ACC112 (cell line): ENCODE results near the gene PRKAR1B.
"Not testable (repeated sequence)": the region's sequence is repeated elsewhere in the genome, so short reads cannot be mapped to it uniquely, and the experiment has no call there.

Experiments
- H2AFZ ChIP-seq: fragments of 200-600 bp; sonication (generic); one replicate; pipeline ENCODE4 v1.6.0; 2017; ENCODE audit warnings: antibody characterized with exemption, low read length; ENCODE audit not compliant: unreplicated experiment
- H3K27ac ChIP-seq: fragments of 200-600 bp; sonication (generic); 2 replicates; pipeline ENCODE4 v1.5.1; 2014; ENCODE audit warnings: low read depth, mild to moderate bottlenecking, antibody characterized with exemption, low read length, moderate library complexity
- H3K27me3 ChIP-seq: fragments of 200-600 bp; sonication (generic); 2 replicates; pipeline ENCODE4 v1.6.1; 2014; ENCODE audit warnings: mild to moderate bottlenecking, antibody characterized with exemption, low read length, moderate library complexity, mixed read lengths; ENCODE audit not compliant: insufficient read depth
- H3K36me3 ChIP-seq: fragments of 200-600 bp; sonication (generic); 2 replicates; pipeline ENCODE4 v1.6.1; 2016; ENCODE audit warnings: mild to moderate bottlenecking, antibody characterized with exemption, low read length, moderate library complexity, mixed read lengths; ENCODE audit not compliant: insufficient read depth
- H3K4me1 ChIP-seq: fragments of 200-600 bp; sonication (generic); one replicate; pipeline ENCODE4 v1.6.1; 2016; ENCODE audit warnings: low read length, mixed read lengths; ENCODE audit not compliant: insufficient read depth, unreplicated experiment, control insufficient read depth
- H3K4me3 ChIP-seq: fragments of 200-600 bp; sonication (generic); 2 replicates; pipeline ENCODE4 v1.5.1; 2014; ENCODE audit warnings: mild to moderate bottlenecking, low read depth, low read length
- H3K79me2 ChIP-seq: fragments of 200-600 bp; sonication (generic); one replicate; pipeline ENCODE4 v1.6.0; 2016; ENCODE audit warnings: low read length; ENCODE audit not compliant: control insufficient read depth, unreplicated experiment, insufficient read depth

The PRKAR1B gene

DNA sequence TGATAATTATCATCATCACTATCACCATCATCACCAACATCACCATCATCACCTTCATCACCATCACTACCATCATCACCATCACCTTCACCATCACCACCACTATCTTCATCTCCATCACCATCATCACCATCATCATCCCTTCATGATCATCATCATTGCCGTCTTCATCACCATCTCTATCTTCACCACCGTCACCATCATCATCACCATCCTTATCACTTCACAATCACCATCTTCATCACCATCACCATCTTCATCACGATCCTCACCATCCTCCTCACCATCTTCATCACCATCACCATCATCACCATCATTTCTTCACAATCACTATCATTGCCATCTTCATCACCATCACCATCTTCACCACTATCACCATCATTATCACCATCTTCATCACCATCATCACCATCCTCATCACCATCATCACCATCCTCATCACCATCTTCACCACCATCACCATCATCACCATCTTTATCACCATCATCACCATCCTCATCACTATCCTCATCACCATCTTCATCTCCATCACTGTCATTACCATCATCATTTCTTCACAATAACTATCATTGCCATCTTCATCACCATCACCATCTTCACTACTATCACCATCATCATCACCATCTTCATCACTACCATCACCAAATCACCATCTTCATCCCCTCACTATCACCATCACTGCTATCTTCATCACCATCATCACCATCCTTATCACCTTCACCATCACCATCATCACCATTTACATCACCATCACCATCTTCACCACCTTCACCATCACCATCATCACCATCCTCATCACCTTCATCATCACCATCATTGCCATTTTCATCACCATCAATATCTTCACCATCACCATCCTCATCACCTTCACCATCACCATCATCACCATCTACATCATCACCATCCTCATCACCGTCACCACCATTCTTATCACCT lies 73.0 kb downstream of the PRKAR1B start:
- Histone ChIP-seq H3K4me1 (no peaks in the 10 kb centered on the region), H3K36me3 (no peaks in the 10 kb centered on the region), H3K27ac (no peak overlapping the region), H3K27me3 (no peaks in the 10 kb centered on the region), H3K4me3 (no peak overlapping the region), H2AFZ (no peak overlapping the region), H3K79me2 (no peaks in the 10 kb centered on the region)

GRCh38 chr7:652881-653280 lies 74.2 kb downstream of the PRKAR1B start:
- Histone ChIP-seq H2AFZ (no peak overlapping the region), H3K79me2 (no peaks in the 10 kb centered on the region), H3K4me1 (no peaks in the 10 kb centered on the region), H3K4me3 (no peak overlapping the region), H3K27me3 (no peaks in the 10 kb centered on the region), H3K27ac (no peak overlapping the region), H3K36me3 (no peaks in the 10 kb centered on the region)

DNA sequence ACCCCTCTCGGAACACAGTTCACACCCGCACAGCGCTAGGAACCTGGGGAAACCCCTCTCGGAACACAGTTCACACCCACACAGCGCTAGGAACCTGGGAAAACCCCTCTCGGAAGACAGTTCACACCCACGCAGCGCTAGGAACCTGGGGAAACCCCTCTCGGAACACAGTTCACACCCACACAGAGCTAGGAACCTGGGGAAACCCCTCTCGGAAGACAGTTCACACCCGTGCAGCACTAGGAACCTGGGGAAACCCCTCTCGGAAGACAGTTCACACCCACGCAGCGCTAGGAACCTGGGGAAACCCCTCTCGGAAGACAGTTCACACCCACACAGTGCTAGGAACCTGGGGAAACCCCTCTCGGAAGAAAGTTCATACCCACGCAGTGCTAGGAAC lies 74.9 kb downstream of the PRKAR1B start:
- not testable (repeated sequence) for H3K4me3 ChIP-seq, H3K27me3 ChIP-seq, H3K27ac ChIP-seq, H3K36me3 ChIP-seq, H2AFZ ChIP-seq, H3K79me2 ChIP-seq, H3K4me1 ChIP-seq

DNA sequence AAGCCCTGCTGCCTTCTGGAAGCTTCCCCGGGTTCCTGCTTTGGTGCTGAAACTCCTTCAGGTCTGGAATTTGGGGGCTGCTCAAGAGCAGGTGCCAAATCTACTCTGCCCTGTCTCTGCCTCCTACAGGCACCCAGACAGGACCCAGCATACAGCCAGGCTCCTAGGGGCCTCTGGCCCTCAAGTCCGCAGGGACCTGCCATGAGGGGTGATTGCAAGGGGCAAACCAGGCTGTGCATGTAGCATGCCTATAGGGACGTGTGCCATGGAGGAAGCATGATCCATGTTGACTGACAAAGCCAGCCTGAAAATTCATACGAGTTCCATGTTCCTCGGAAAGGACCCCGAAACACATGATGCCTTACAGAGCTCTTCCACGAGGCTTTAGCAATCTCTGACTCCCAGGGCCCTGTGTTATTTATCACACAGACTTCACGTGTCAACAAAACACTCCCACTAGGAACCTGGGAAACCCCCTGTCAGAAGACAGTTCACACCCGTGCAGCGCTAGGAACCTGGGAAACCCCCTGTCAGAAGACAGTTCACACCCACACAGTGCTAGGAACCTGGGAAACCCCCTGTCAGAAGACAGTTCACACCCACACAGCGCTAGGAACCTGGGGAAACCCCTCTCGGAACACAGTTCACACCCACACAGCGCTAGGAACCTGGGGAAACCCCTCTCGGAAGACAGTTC lies 75.9 kb downstream of the PRKAR1B start:
- H3K4me1 ChIP-seq: no peaks in the 10 kb centered on the region
- H3K27me3 ChIP-seq: no peaks in the 10 kb centered on the region
- H3K27ac ChIP-seq: no peak overlapping the region
- no peak overlapping the region for H2AFZ ChIP-seq
- H3K36me3 ChIP-seq: no peaks in the 10 kb centered on the region
- no peak overlapping the region for H3K4me3 ChIP-seq
- H3K79me2 ChIP-seq: no peaks in the 10 kb centered on the region

DNA sequence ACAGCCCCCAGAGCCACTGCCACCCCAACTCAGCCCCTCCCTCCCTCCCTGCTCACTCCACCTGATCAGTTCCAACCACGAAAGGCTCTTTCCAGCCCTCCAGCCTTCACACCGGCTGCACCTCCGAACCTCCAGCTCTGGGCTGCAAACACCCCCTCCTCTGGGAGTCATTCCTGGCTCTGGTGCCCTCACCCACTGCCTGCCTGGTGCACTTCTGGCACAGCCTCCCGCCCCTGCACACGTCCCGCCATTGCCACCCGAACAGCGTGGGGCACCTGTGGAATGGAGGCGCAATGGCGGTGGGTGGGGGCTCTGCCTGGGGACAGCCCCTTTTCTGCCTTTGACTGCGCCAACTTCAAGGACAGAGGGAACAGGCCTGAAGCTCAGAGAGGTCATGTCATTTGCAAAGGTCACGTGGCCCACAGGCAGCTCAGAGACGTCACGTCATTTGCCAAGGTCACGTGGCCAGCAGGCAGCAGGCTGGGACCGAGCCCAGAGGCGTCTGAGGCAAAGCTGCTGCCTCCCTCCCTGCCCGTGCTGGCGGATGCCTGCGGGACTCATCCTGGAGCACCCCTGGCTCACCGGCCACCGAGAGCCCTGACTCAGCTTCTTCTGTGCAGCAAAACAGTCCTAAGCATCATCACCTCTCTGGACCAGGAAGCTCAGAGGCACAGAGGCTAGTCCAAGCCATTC lies 76.6 kb downstream of the PRKAR1B start:
- Histone ChIP-seq H3K27ac (no peak overlapping the region), H3K27me3 (no peaks in the 10 kb centered on the region), H3K79me2 (no peaks in the 10 kb centered on the region), H3K4me3 (no peak overlapping the region), H2AFZ (no peak overlapping the region), H3K4me1 (no peaks in the 10 kb centered on the region), H3K36me3 (no peaks in the 10 kb centered on the region)

GRCh38 chr7:646951-647350 lies 80.1 kb downstream of the PRKAR1B start:
- H3K27me3 ChIP-seq: no peaks in the 10 kb centered on the region
- H3K27ac ChIP-seq: no peak overlapping the region
- H3K4me3 ChIP-seq: no peak overlapping the region
- no peaks in the 10 kb centered on the region for H3K36me3 ChIP-seq
- H3K4me1 ChIP-seq: no peaks in the 10 kb centered on the region
- H2AFZ ChIP-seq: no peak overlapping the region
- H3K79me2 ChIP-seq: no peaks in the 10 kb centered on the region

DNA sequence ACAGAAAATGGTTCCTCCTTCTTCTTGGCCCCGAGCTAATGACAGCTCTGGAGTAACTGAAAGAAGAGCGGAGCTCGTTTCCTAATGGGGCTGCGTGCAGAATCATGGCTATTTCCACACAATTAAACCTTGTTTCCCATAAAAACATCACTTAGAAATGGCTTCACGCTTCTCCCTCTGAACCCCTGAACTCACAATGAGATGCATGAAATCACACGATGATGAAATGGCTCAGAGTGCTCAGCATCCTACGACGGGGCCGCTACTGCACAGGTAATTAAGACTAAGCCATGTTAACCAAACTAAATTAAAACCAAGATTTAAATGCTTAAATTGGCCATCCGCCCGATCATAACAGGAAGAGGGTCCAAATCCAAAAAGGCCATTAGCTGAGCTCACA lies 80.6 kb downstream of the PRKAR1B start:
- Histone ChIP-seq H3K27ac (no peak overlapping the region), H3K36me3 (no peaks in the 10 kb centered on the region), H3K4me3 (no peak overlapping the region), H3K4me1 (no peaks in the 10 kb centered on the region), H3K79me2 (no peaks in the 10 kb centered on the region), H2AFZ (no peak overlapping the region), H3K27me3 (no peaks in the 10 kb centered on the region)

GRCh38 chr7:645606-646005 lies 81.5 kb downstream of the PRKAR1B start:
- H2AFZ ChIP-seq: no peak overlapping the region
- no peak overlapping the region for H3K4me3 ChIP-seq
- H3K4me1 ChIP-seq: no peaks in the 10 kb centered on the region
- no peaks in the 10 kb centered on the region for H3K79me2 ChIP-seq
- no peaks in the 10 kb centered on the region for H3K36me3 ChIP-seq
- no peak overlapping the region for H3K27ac ChIP-seq
- H3K27me3 ChIP-seq: no peaks in the 10 kb centered on the region

DNA sequence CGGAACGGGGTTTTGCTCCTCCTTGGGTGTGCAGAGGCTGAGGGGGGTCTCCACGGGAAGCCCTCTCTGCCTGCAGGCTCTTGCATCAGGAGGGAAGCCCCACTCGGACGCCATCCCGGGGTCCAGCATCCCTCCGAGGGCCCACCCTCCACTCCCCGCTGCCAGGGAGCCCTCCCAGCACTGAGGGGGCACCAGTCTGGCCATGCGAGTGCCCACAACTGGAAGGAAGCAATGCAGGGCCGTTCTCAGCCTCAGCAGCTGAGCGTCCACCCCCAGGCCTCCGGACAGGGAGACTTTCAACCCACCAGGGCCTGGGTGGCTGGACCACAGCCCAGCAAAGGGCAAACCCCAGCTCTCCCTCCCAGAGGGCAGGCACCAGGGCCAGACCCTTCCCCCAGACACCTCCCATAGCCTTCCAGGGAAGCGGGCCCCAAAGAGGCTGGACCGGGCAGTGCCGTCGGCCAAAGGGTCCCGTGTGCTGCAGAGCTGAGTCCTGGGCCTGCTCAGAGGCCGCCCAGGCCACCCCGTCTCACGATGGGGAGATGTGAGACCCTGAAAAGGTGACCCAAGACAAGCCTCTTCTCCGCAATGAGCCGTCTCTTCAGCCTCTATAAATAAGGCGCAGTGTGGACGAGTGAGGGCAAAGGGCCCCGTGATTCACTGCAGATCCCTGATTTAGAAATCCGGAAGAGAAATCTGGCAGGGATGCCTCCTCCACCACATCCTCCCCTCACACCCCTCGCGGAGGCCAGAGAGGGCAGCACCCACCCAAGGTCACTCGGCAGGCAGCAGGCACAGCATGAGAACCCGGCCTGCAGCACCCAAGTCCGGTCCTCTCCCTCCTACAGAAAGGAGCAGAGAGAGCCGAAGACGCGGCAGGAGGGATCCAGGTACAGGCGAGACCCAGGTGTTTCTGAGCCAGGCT lies 82.4 kb downstream of the PRKAR1B start:
- Histone ChIP-seq H3K4me1 (no peaks in the 10 kb centered on the region), H3K4me3 (no peak overlapping the region), H3K79me2 (no peaks in the 10 kb centered on the region), H3K27me3 (no peaks in the 10 kb centered on the region), H3K36me3 (no peaks in the 10 kb centered on the region), H3K27ac (no peak overlapping the region), H2AFZ (no peak overlapping the region)

DNA sequence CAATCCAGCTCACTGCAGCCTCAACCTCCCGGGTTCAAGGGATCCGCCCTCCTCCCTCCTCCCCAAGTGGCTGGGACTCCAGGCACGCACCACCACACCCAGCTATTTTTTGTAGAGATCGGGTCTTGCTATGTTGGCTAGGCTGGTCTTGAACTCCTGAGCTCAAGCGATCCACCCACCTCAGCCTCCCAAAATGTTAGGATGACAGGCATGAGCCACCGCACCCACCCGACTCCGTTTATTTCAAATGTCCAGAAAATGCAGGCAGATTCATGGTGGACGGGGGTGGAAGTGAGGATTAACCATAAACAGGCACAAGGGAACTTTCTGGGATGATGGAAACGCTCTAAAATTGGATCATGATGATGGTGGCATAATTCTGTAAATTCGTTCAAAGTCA lies 85.1 kb downstream of the PRKAR1B start:
- H2AFZ ChIP-seq: no peak overlapping the region
- no peaks in the 10 kb centered on the region for H3K4me1 ChIP-seq
- no peak overlapping the region for H3K27ac ChIP-seq
- no peaks in the 10 kb centered on the region for H3K36me3 ChIP-seq
- no peaks in the 10 kb centered on the region for H3K27me3 ChIP-seq
- no peak overlapping the region for H3K4me3 ChIP-seq
- no peaks in the 10 kb centered on the region for H3K79me2 ChIP-seq
